ENCODE data around the gene TGM2. TPM values are rescaled to one million over a fixed set of nuclear protein-coding genes. Genes with fewer than 3 reads are reported as not detected.

The TGM2 gene
- total RNA-seq (2022; extraction: Qiagen RNA extraction; ENCODE audit: low read depth): 313 to 490 TPM (median 410 TPM) in 5 replicates

GRCh38 chr20:38165089-38165965 lies at the start of gene TGM2:
Gene TGM2, minus strand, starts transcription at chr20:38165270. Its CDS starts 72 bp downstream, at chr20:38165198.

Other genes starting within 250 kb of the TGM2 start
- 19.7 to 24.8 TPM (median 22.8 TPM) in 5 replicates for gene TTI1, start 131.8 kb downstream of the TGM2 start, total RNA-seq (2022; extraction: Qiagen RNA extraction; ENCODE audit: low read depth)
- gene RPRD1B, start 131.5 kb downstream of the TGM2 start, total RNA-seq (2022; extraction: Qiagen RNA extraction; ENCODE audit: low read depth): 22.7 to 28.1 TPM (median 26.2 TPM) in 5 replicates
- 0.07 to 0.28 TPM (median 0.19 TPM) in 5 replicates for gene KIAA1755, start 95.5 kb upstream of the TGM2 start, total RNA-seq (2022; extraction: Qiagen RNA extraction; ENCODE audit: low read depth)
- gene BPI, start 138.9 kb upstream of the TGM2 start, total RNA-seq (2022; extraction: Qiagen RNA extraction; ENCODE audit: low read depth): not detected in 5 replicates
- gene LBP, start 181.2 kb upstream of the TGM2 start, total RNA-seq (2022; extraction: Qiagen RNA extraction; ENCODE audit: low read depth): 0.72 to 1.5 TPM (median 0.99 TPM) in 5 replicates